MM.1S (cell line): Measurements from ENCODE around the gene METTL16.
"Not testable (repeated sequence)": the region's sequence is repeated elsewhere in the genome, so short reads cannot be mapped to it uniquely, and the experiment has no call there.

Source experiments
- DNase-seq: peaks from one replicate; pipeline ENCODE4 v3.0.0-alpha.2; 2015
- H2AFZ ChIP-seq: fragments of 300-600 bp; sonication (generic); 2 replicates; pipeline ENCODE4 v1.6.0; 2016; ENCODE audit warnings: antibody characterized with exemption, low read length
- H3F3A ChIP-seq: fragments of 300-600 bp; sonication (generic); 2 replicates; pipeline ENCODE4 v1.6.1; 2016; ENCODE audit warnings: mild to moderate bottlenecking, antibody characterized with exemption, low read length, moderate library complexity, mixed read lengths; ENCODE audit not compliant: insufficient read depth
- H3K27ac ChIP-seq: fragments of 300-600 bp; sonication (generic); 2 replicates; pipeline ENCODE4 v1.5.1; 2016; ENCODE audit warnings: mild to moderate bottlenecking, low read length
- H3K27me3 ChIP-seq: fragments of 300-600 bp; sonication (generic); replicated peaks from 2 replicates; pipeline ENCODE4 v1.6.0; 2016; ENCODE audit warnings: low read length; ENCODE audit not compliant: insufficient read depth
- H3K36me3 ChIP-seq: fragments of 300-600 bp; sonication (generic); replicated peaks from 2 replicates; pipeline ENCODE4 v1.6.1; 2016; ENCODE audit warnings: mild to moderate bottlenecking, low read length, mixed read lengths; ENCODE audit not compliant: insufficient read depth
- H3K4me1 ChIP-seq: fragments of 300-600 bp; sonication (generic); 2 replicates; pipeline ENCODE4 v1.6.1; 2016; ENCODE audit warnings: low read length, mixed read lengths
- H3K4me2 ChIP-seq: fragments of 300-600 bp; sonication (generic); 2 replicates; pipeline ENCODE4 v1.6.0; 2016; ENCODE audit warnings: low read depth, low read length
- H3K4me3 ChIP-seq: fragments of 300-600 bp; sonication (generic); 2 replicates; pipeline ENCODE4 v1.5.1; 2016; ENCODE audit warnings: low read length, mixed read lengths
- H3K79me2 ChIP-seq: fragments of 300-600 bp; sonication (generic); 2 replicates; pipeline ENCODE4 v1.6.1; 2016; ENCODE audit warnings: mixed run types, low read length, mixed read lengths
- H3K9ac ChIP-seq: fragments of 300-600 bp; sonication (generic); 2 replicates; pipeline ENCODE4 v1.6.1; 2016; ENCODE audit warnings: low read length, mixed read lengths
- H3K9me2 ChIP-seq: fragments of 300-600 bp; sonication (generic); replicated peaks from 2 replicates; pipeline ENCODE4 v1.6.1; 2016; ENCODE audit warnings: mild to moderate bottlenecking, low read length, mixed read lengths; ENCODE audit not compliant: insufficient read depth
- H3K9me3 ChIP-seq: fragments of 300-600 bp; sonication (generic); replicated peaks from 2 replicates; pipeline ENCODE4 v1.6.1; 2016; ENCODE audit warnings: mild to moderate bottlenecking, low read length, mixed read lengths; ENCODE audit not compliant: insufficient read depth
- H4K20me1 ChIP-seq: fragments of 300-600 bp; sonication (generic); 2 replicates; pipeline ENCODE4 v1.6.1; 2016; ENCODE audit warnings: mild to moderate bottlenecking, low read length, moderate library complexity, mixed read lengths; ENCODE audit not compliant: insufficient read depth
- EZH2 ChIP-seq: fragments of 300-600 bp; sonication (generic); optimal IDR thresholded peaks from 2 replicates; pipeline ENCODE3; 2017; ENCODE audit warnings: low read depth, mild to moderate bottlenecking, antibody characterized with exemption, low read length, mixed read lengths
- EZH2phosphoT487 ChIP-seq: fragments of 300-600 bp; sonication (generic); IDR thresholded peaks from 2 replicates; pipeline ENCODE4 v1.6.1; 2018; ENCODE audit warnings: antibody characterized with exemption, low read length
- TF ChIP-seq, protein P1 (sequence below): fragments of 300-600 bp; sonication (generic); IDR thresholded peaks from 2 replicates; pipeline ENCODE4 v1.5.1; 2016; ENCODE audit warnings: antibody characterized with exemption, low read length, mixed read lengths

Gene METTL16

DNA sequence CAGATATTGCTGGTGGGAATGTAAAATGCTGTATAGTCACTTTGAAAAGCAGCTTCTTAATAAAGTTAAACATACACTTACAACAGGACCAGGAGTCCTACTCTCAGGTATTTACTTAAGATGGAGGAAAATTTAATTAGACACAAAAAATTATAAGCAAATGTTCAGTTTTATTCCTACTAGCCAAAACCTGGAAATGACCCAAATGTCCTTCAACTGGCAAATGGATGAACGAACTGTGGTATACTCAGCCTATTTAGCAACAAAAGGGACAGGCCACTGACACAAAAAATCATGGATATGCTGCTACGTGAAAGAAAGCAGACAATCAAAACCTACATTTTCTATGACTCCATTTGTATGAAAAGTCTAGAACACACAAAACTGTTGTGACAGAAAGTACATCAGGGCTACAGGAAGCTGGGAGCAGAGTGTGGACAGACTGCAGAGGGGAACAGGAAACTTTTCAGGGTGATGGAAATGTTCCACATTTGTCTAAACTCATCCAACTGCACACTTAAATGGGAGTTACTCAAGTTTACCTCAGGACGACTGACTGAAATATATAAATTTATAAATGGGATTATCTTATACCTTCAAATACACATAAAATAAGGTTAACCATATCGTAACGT lies 61.6 kb downstream of the METTL16 start:
- Histone ChIP-seq H3K27me3 (no peaks in the 10 kb centered on the region), H2AFZ (no peak overlapping the region), H3K9me3 (no peaks in the 10 kb centered on the region), H3K4me3 (no peak overlapping the region), H3K4me2 (no peak overlapping the region), H3F3A (no peaks in the 10 kb centered on the region), H3K27ac (no peak overlapping the region), H3K79me2 (peaks cover 15% of the 10 kb centered on the region), H3K9ac (no peak overlapping the region), H4K20me1 (no peaks in the 10 kb centered on the region), H3K36me3 (peaks cover 2% of the 10 kb centered on the region; the same call in 1 of the 2 replicates), H3K9me2 (no peaks in the 10 kb centered on the region), H3K4me1 (no peaks in the 10 kb centered on the region)
- DNase-seq = no peak
- TF ChIP-seq EZH2phosphoT487 = no peak
- TF ChIP-seq, protein P1, sequence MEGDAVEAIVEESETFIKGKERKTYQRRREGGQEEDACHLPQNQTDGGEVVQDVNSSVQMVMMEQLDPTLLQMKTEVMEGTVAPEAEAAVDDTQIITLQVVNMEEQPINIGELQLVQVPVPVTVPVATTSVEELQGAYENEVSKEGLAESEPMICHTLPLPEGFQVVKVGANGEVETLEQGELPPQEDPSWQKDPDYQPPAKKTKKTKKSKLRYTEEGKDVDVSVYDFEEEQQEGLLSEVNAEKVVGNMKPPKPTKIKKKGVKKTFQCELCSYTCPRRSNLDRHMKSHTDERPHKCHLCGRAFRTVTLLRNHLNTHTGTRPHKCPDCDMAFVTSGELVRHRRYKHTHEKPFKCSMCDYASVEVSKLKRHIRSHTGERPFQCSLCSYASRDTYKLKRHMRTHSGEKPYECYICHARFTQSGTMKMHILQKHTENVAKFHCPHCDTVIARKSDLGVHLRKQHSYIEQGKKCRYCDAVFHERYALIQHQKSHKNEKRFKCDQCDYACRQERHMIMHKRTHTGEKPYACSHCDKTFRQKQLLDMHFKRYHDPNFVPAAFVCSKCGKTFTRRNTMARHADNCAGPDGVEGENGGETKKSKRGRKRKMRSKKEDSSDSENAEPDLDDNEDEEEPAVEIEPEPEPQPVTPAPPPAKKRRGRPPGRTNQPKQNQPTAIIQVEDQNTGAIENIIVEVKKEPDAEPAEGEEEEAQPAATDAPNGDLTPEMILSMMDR = no peak
- no peak for TF ChIP-seq EZH2

GRCh38 chr17:2449486-2449885 lies 62.2 kb downstream of the METTL16 start:
- no peak overlapping the region for H3K27ac ChIP-seq
- H3K4me1 ChIP-seq = no peaks in the 10 kb centered on the region
- peaks cover 16% of the 10 kb centered on the region for H3K79me2 ChIP-seq
- no peak for TF ChIP-seq EZH2phosphoT487
- TF ChIP-seq EZH2 = no peak
- TF ChIP-seq, protein P1 = no peak
- H3K27me3 ChIP-seq = no peaks in the 10 kb centered on the region
- no peak overlapping the region for H3K4me3 ChIP-seq
- no peaks in the 10 kb centered on the region for H3F3A ChIP-seq
- no peaks in the 10 kb centered on the region for H4K20me1 ChIP-seq
- no peak overlapping the region for H2AFZ ChIP-seq
- no peaks in the 10 kb centered on the region for H3K9me3 ChIP-seq
- H3K9me2 ChIP-seq = no peaks in the 10 kb centered on the region
- no peak overlapping the region for H3K9ac ChIP-seq
- peaks cover 2% of the 10 kb centered on the region; the same call in 1 of the 2 replicates for H3K36me3 ChIP-seq
- DNase-seq = no peak
- no peak overlapping the region for H3K4me2 ChIP-seq

- H2AFZ ChIP-seq, H3F3A ChIP-seq, DNase-seq, H3K9me2 ChIP-seq, H3K9me3 ChIP-seq, H3K36me3 ChIP-seq, H3K4me1 ChIP-seq, H3K9ac ChIP-seq, H4K20me1 ChIP-seq, H3K4me2 ChIP-seq, H3K27me3 ChIP-seq, H3K4me3 ChIP-seq, H3K27ac ChIP-seq: not testable (repeated sequence)
- peaks cover 16% of the 10 kb centered on the region for H3K79me2 ChIP-seq
These were observed 64.2 kb downstream of the METTL16 start for GRCh38 chr17:2447479-2447878.

DNA sequence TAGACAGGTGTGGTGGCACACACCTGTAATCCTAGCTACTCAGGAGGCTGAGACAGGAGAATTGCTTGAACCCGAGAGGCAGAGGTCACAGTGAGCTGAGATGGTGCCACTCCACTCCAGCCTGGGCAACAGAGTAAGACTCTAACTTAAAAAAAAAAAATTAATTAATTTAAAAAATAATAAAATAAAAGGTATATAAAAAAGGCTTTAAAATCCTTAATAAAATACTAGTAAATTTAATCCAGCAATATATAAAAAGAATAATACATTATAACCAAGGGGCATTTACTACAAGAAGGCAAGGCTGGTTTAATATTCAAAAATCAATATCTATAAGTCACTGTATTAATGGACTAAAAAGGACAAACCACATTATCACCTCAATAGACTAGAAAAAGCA lies 66.0 kb downstream of the METTL16 start:
- no peaks in the 10 kb centered on the region for H4K20me1 ChIP-seq
- no peak overlapping the region for H2AFZ ChIP-seq
- no peaks in the 10 kb centered on the region for H3K4me1 ChIP-seq
- peaks cover 16% of the 10 kb centered on the region for H3K79me2 ChIP-seq
- H3K4me3 ChIP-seq = no peak overlapping the region
- H3K9me2 ChIP-seq = no peaks in the 10 kb centered on the region
- no peak overlapping the region for H3K27ac ChIP-seq
- no peak overlapping the region for H3K4me2 ChIP-seq
- no peaks in the 10 kb centered on the region; the same call in 1 of the 2 replicates for H3F3A ChIP-seq
- no peak for TF ChIP-seq EZH2
- TF ChIP-seq, protein P1 = no peak
- no peak for TF ChIP-seq EZH2phosphoT487
- no peak for DNase-seq
- H3K27me3 ChIP-seq = no peaks in the 10 kb centered on the region
- peaks cover 2% of the 10 kb centered on the region; the same call in 1 of the 2 replicates for H3K36me3 ChIP-seq
- no peak overlapping the region for H3K9ac ChIP-seq
- no peaks in the 10 kb centered on the region for H3K9me3 ChIP-seq
